ENCODE data around the gene TENM4. TPM values are rescaled to one million over a fixed set of nuclear protein-coding genes. Genes with fewer than 3 reads are reported as not detected.

The TENM4 gene
- total RNA-seq, 4 donors from 2014 or later = 4.0 to 14.6 (median 4.5) TPM

GRCh38 chr11:78791964-78792363 is 648.9 kb downstream of the TENM4 start:
- no peak for TF ChIP-seq CTCF (IDR thresholded peaks at IDR 0.05; ENCODE audit: low read depth)

- no peak for TF ChIP-seq CTCF (IDR thresholded peaks at IDR 0.05; ENCODE audit: low read depth)
These were observed 649.6 kb downstream of the TENM4 start for GRCh38 chr11:78791254-78791653.

GRCh38 chr11:78790784-78791183 is 650.0 kb downstream of the TENM4 start:
- no peak for TF ChIP-seq CTCF (IDR thresholded peaks at IDR 0.05; ENCODE audit: low read depth)

- TF ChIP-seq CTCF (IDR thresholded peaks at IDR 0.05; ENCODE audit: low read depth) = no peak
These were observed 651.5 kb downstream of the TENM4 start for GRCh38 chr11:78789375-78789774.

GRCh38 chr11:78788533-78788932 is 652.3 kb downstream of the TENM4 start:
- TF ChIP-seq CTCF (IDR thresholded peaks at IDR 0.05; ENCODE audit: low read depth) = no peak

- no peak for TF ChIP-seq CTCF (IDR thresholded peaks at IDR 0.05; ENCODE audit: low read depth)
These were observed 653.1 kb downstream of the TENM4 start for GRCh38 chr11:78787696-78788095.

- no peak for TF ChIP-seq CTCF (IDR thresholded peaks at IDR 0.05; ENCODE audit: low read depth)
These were observed 654.1 kb downstream of the TENM4 start for GRCh38 chr11:78786746-78787145.

All from subcutaneous adipose tissue (tissue), 4 donors.